ENCODE data around the gene NET1. TPM values are rescaled to one million over a fixed set of nuclear protein-coding genes. Genes with fewer than 3 reads are reported as not detected.

The NET1 gene
- total RNA-seq, 4 donors from 2014 or later: 80.7 to 201 (median 139) TPM

DNA sequence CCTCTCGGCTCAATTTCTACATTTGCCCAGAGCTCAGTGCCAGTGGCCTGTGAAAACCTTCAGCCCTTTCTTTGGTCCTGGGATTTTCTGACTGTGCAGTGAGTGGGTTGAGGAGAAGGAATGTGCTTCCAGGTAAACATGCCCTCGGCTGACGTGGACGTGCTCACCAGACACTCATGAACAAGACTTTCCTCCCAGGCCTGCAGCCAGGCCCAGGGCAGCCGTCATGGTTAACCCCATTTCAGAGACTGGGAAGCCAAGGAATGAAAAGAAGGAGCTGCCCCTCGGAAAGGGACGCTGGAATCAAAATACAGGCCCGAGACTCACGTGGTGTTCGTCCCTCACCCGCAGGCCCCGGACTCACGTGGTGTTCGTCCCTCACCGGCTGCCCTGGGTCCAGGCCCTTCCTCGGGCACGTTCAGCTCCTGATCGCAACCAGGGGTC lies 95.8 kb downstream of the NET1 start:
- no peak for DNase-seq (ENCODE audit: low spot score)
- no peak for ATAC-seq (ENCODE audit: low FRiP score)
- TF ChIP-seq, protein P1, sequence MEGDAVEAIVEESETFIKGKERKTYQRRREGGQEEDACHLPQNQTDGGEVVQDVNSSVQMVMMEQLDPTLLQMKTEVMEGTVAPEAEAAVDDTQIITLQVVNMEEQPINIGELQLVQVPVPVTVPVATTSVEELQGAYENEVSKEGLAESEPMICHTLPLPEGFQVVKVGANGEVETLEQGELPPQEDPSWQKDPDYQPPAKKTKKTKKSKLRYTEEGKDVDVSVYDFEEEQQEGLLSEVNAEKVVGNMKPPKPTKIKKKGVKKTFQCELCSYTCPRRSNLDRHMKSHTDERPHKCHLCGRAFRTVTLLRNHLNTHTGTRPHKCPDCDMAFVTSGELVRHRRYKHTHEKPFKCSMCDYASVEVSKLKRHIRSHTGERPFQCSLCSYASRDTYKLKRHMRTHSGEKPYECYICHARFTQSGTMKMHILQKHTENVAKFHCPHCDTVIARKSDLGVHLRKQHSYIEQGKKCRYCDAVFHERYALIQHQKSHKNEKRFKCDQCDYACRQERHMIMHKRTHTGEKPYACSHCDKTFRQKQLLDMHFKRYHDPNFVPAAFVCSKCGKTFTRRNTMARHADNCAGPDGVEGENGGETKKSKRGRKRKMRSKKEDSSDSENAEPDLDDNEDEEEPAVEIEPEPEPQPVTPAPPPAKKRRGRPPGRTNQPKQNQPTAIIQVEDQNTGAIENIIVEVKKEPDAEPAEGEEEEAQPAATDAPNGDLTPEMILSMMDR (IDR thresholded peaks at IDR 0.05): no peak

Other genes starting within 250 kb of the NET1 start
- gene AKR1C8, start 227.4 kb upstream of the NET1 start, total RNA-seq: 1 to 10 TPM in 1 of 4 donors, not detected in 3; 1.5 TPM
- gene AKR1C4, start 215.7 kb upstream of the NET1 start, total RNA-seq: not detected
- not detected for gene UCN3, start 47.6 kb upstream of the NET1 start, total RNA-seq
- gene TUBAL3, start 7.7 kb upstream of the NET1 start, total RNA-seq: not detected
- not detected for gene CALML5, start 87.0 kb downstream of the NET1 start, total RNA-seq
- gene CALML3, start 112.4 kb downstream of the NET1 start, total RNA-seq: not detected

Data from omental fat pad (tissue), 4 donors.